ENCODE results near the gene RIGI. TPM values are rescaled to one million over a fixed set of nuclear protein-coding genes. Genes with fewer than 3 reads are reported as not detected.
"Not testable (repeated sequence)": the region's sequence is repeated elsewhere in the genome, so short reads cannot be mapped to it uniquely, and the experiment has no call there.

Gene RIGI
- total and polyA plus RNA-seq, 7 donors: 1.3 to 5.4 (median 3.6) TPM

DNA sequence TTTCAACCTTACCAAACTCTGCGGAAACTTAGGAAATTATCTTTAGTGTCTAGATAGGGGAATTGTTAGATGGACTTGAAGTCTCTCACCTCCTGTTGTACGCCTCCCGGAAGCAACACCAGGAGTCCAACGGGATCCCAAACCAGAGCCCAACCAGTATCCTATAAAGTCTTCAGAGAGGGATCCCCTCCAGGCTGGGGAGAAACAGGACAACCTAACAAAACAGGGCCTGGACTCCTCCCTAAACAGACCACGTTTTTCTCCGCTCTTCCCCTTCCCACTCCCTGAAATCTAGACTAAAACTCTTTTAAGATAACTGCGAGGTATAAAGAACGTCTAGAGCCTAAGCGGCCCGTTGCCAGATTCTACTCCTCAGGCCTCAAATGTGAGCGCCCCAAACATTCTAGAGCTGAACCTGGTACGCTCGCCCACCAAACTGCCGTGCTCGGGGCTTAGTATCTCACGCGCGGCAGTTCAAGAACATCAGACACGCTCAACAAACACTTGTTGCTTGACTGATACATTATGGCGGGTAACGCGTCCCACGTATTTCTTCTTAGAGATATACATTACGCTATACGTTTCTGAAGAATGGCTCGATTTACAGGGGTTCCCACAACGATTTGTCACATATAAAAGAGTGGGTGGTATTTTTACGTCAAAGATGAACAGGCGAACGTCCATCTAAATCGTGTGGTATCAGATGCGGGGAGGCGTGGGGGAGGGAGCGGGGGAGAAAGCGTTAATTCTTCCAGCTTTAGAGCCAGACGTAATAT lies 25.5 kb upstream of the RIGI start:
- H3K27ac ChIP-seq: peak overlapping the region; percentile 95
- WGBS, 3 donors: 0 to 1% (median 0%) methylated on average over 36 of the region's 36 CpGs
- DNase-seq: peak in 1 of 2 donors; percentile 18
- TF ChIP-seq, protein P1, sequence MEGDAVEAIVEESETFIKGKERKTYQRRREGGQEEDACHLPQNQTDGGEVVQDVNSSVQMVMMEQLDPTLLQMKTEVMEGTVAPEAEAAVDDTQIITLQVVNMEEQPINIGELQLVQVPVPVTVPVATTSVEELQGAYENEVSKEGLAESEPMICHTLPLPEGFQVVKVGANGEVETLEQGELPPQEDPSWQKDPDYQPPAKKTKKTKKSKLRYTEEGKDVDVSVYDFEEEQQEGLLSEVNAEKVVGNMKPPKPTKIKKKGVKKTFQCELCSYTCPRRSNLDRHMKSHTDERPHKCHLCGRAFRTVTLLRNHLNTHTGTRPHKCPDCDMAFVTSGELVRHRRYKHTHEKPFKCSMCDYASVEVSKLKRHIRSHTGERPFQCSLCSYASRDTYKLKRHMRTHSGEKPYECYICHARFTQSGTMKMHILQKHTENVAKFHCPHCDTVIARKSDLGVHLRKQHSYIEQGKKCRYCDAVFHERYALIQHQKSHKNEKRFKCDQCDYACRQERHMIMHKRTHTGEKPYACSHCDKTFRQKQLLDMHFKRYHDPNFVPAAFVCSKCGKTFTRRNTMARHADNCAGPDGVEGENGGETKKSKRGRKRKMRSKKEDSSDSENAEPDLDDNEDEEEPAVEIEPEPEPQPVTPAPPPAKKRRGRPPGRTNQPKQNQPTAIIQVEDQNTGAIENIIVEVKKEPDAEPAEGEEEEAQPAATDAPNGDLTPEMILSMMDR (IDR thresholded peaks at IDR 0.05): no peak
- peaks cover 0 to 18% of the 10 kb centered on the region in 2 donors for H3K36me3 ChIP-seq (ENCODE audit: insufficient read depth in 1 of 2, low read depth in 1 of 2)
- H3K27me3 ChIP-seq (ENCODE audit: insufficient read depth in 3 of 3, low read length in 2 of 3): no peaks in the 10 kb centered on the region
- no peaks in the 10 kb centered on the region for H3K9me3 ChIP-seq
- intact Hi-C loops (cut with DNase I): loop anchor here in 1 of 2 donors (2.0 kb wide), 1 partner anchor 19 kb away; no protein-coding TSS in a partner anchor
- peak; percentile 11 to 40 (median 30) for ATAC-seq
- H3K4me3 ChIP-seq: peak overlapping the region; percentile 87
- H3K4me1 ChIP-seq: peaks cover 23% of the 10 kb centered on the region

DNA sequence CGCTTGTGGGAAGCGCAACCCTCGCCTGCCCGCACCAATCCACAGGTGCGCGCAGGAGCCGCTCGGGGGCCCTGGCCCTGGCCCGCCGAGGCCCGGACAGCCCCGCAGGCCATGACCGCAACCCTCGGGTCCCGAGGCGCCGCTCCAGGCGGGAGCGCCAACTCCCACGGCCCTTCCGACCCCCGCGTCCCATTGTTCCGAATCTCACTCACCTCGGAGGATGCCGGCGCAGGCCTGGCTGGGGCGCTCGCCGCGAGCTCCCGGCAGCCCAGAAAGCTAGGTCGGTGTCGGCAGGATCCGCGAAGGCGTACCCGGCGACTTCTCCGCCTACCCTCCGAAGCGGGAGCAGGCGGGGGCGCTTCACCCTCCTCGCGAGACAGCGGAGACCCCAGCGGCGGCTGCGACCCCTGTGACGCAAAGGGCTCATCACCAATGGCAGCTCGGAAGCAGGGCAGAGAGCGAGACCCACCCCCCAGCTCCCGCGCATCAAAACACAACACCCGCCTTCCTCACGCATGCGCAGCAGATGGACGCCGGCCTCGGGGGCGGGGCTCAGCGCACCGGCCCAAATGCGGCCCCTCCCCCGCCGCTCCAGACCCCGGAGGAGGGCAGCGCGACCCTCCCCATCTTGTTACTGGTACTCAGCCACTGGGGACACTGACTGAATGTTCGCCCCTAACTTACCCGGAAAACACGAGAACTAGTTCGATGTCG lies 24.7 kb upstream of the RIGI start:
- Histone ChIP-seq H3K27me3 (ENCODE audit: insufficient read depth in 3 of 3, low read length in 2 of 3) (no peaks in the 10 kb centered on the region), H3K4me3 (peak overlapping the region; percentile 87), H3K9me3 (no peaks in the 10 kb centered on the region), H3K36me3 (ENCODE audit: insufficient read depth in 1 of 2, low read depth in 1 of 2) (peaks cover 0 to 18% of the 10 kb centered on the region in 2 donors), H3K27ac (peak overlapping the region; percentile 95), H3K4me1 (peaks cover 23% of the 10 kb centered on the region)
- WGBS, 3 donors: 0 to 1% (median 0%) methylated on average over 63 to 75 of the region's 75 CpGs
- intact Hi-C loops (cut with DNase I): no loop called here
- ATAC-seq: peak; percentile 76 to 88 (median 84)
- TF ChIP-seq, protein P1 (IDR thresholded peaks at IDR 0.05): no peak
- peak; percentile 91 to 95 for DNase-seq

DNA sequence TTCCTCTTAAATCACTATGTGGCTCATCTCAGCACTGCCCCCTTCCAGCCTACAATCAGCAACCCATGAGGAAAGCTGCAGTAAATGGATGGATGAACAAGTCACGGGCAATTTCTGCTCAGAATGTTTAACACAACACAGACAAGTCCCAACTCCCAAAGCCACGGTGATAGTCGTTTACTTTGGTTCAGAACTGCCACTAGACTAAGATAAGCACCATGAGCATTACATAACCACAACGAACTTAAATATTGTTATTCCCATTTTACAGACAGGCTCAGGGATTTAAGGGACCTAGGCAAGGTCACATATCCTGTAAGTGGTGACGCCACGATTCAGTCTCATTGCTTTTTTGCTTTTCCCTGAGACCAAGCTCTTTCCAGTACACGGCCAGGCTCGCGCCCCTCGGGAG lies 24.2 kb upstream of the RIGI start:
- H3K9me3 ChIP-seq: no peaks in the 10 kb centered on the region
- peak overlapping the region; percentile 87 for H3K4me3 ChIP-seq
- TF ChIP-seq, protein P1 (IDR thresholded peaks at IDR 0.05): no peak
- H3K4me1 ChIP-seq: peaks cover 23% of the 10 kb centered on the region
- DNase-seq (no peak), ATAC-seq (no peak)
- peaks cover 0 to 18% of the 10 kb centered on the region in 2 donors for H3K36me3 ChIP-seq (ENCODE audit: insufficient read depth in 1 of 2, low read depth in 1 of 2)
- WGBS, 3 donors: 2 to 5% (median 3%) methylated on average over 10 of the region's 10 CpGs
- H3K27ac ChIP-seq: peak overlapping the region; percentile 95
- no peaks in the 10 kb centered on the region for H3K27me3 ChIP-seq (ENCODE audit: insufficient read depth in 3 of 3, low read length in 2 of 3)
- intact Hi-C loops (cut with DNase I): no loop called here

DNA sequence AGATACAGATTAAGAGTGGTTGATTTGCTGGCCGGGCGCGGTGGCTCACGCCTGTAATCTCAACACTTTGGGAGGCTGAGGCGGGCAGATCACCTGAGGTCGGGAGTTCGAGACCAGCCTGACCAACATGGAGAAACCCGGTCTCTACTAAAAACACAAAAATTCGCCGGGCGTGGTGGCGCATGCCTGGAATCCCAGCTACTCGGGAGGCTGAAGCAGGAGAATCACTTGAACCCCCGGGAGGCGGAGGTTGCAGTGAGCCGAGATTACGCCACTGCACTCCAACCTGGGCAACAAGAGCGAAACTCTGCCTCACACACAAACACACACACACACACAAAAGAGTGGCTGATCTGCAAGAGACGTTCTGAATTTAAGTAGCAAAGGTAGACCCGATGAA lies 22.2 kb upstream of the RIGI start:
- 98% methylated on average over 20 of the region's 20 CpGs for WGBS, 3 donors
- intact Hi-C loops (cut with DNase I); DNase-seq: not testable (repeated sequence)

DNA sequence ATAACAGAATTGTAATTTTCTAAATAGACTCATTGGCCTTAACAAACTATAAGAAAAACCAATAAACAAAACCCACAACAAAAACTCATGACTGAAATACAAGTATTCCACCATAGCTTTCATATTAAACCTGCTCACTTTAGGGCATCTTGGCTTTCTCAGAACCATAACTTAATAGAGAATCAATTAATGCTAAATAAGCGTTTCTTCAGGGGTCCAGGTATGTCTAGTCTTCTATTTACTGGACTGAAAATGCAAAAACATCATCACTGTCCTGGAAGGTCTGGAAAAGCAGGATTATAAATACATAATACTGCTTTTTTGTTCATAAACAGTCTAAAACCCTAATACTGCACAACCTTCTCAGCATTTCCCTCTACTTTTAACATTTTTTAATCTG lies 19.9 kb upstream of the RIGI start:
- intact Hi-C loops (cut with DNase I): no loop called here
- no peak for ATAC-seq
- TF ChIP-seq, protein P1 (IDR thresholded peaks at IDR 0.05): no peak
- Histone ChIP-seq H3K4me3 (no peak overlapping the region), H3K27me3 (ENCODE audit: insufficient read depth in 3 of 3, low read length in 2 of 3) (no peaks in the 10 kb centered on the region), H3K27ac (no peak overlapping the region), H3K9me3 (no peaks in the 10 kb centered on the region), H3K36me3 (ENCODE audit: insufficient read depth in 1 of 2, low read depth in 1 of 2) (peaks cover 3 to 42% of the 10 kb centered on the region in 2 donors), H3K4me1 (peaks cover 15% of the 10 kb centered on the region)
- WGBS, 3 donors: 85 to 94% (median 92%) methylated on average over 1 of the region's 1 CpG
- DNase-seq: no peak

More for the DNA sequence above, 22.2 kb upstream of the RIGI start:
- H3K27ac ChIP-seq; H3K4me3 ChIP-seq; H3K27me3 ChIP-seq (ENCODE audit: insufficient read depth in 3 of 3, low read length in 2 of 3); H3K9me3 ChIP-seq; ATAC-seq: not testable (repeated sequence)
- Histone ChIP-seq H3K4me1 (peaks cover 20% of the 10 kb centered on the region), H3K36me3 (ENCODE audit: insufficient read depth in 1 of 2, low read depth in 1 of 2) (peaks cover 0 to 27% of the 10 kb centered on the region in 2 donors)

Measured in psoas muscle (tissue), 8 donors.